IMR-90 (cell line): Measurements from ENCODE around the gene CACNA2D1. TPM values are rescaled to one million over a fixed set of nuclear protein-coding genes. Genes with fewer than 3 reads are reported as not detected.
A peak's percentile ranks its signal among the peaks of the same experiment; 100 is the strongest.

Experiments
- ATAC-seq: fragments of 200-7000 bp; cut with Tn5 transposase; 2 replicates; pipeline ENCODE4 v1.9.1; 2020; ENCODE audit warnings: low read depth, mild to moderate bottlenecking, moderate library complexity
- BruUV-seq: library from RNA; stranded (reverse); fragments of 400-500 nt; replicated peaks from 2 replicates; lab custom pipeline; 2021; lab: Mats Ljungman, UMichigan
- CTCF ChIA-PET: fragments of 300-600 bp; formaldehyde crosslinking; extraction: SDS; loops from one replicate; lab custom pipeline; 2021; ENCODE audit warnings: antibody characterized with exemption; lab: Yijun Ruan, JAX
- POLR2A ChIA-PET: fragments of 300-600 bp; sonication (Branson Sonifier 250); formaldehyde crosslinking; loops from one replicate; lab custom pipeline; 2022; ENCODE audit warnings: antibody characterized with exemption; ENCODE audit not compliant: unreplicated experiment; lab: Charles Lee
- DNase-seq: peaks from one replicate; pipeline ENCODE4 v3.0.0; 2013
- H2AFZ ChIP-seq: replicated peaks from 2 replicates; pipeline ENCODE3; 2013; ENCODE audit warnings: low read length, mild to moderate bottlenecking; ENCODE audit not compliant: poor library complexity
- H2AK5ac ChIP-seq: 2 replicates; pipeline ENCODE4 v1.6.1; 2013; ENCODE audit warnings: low read depth, low read length, inconsistent platforms
- H2AK9ac ChIP-seq: replicated peaks from 2 replicates; pipeline ENCODE3; 2013; ENCODE audit warnings: mild to moderate bottlenecking, low read depth, low read length, moderate library complexity; ENCODE audit not compliant: poor library complexity
- H2BK120ac ChIP-seq: 2 replicates; pipeline ENCODE4 v1.6.1; 2013; ENCODE audit warnings: low read depth, low read length, inconsistent platforms
- H2BK15ac ChIP-seq: 3 replicates; pipeline ENCODE4 v1.6.1; 2013; ENCODE audit warnings: low read depth, low read length, inconsistent platforms
- H2BK20ac ChIP-seq: 2 replicates; pipeline ENCODE4 v1.6.1; 2013; ENCODE audit warnings: low read depth, mild to moderate bottlenecking, inconsistent platforms, low read length, moderate library complexity
- H2BK5ac ChIP-seq: 2 replicates; pipeline ENCODE4 v1.6.1; 2013; ENCODE audit warnings: mild to moderate bottlenecking, low read depth, low read length, inconsistent platforms; ENCODE audit not compliant: poor library complexity, severe bottlenecking
- H3K14ac ChIP-seq: replicated peaks from 2 replicates; pipeline ENCODE4 v1.6.1; 2013; ENCODE audit warnings: low read depth, low read length, inconsistent platforms
- H3K18ac ChIP-seq: 2 replicates; pipeline ENCODE4 v1.6.1; 2013; ENCODE audit warnings: low read depth, low read length, control low read depth
- H3K23ac ChIP-seq: 2 replicates; pipeline ENCODE4 v1.6.1; 2013; ENCODE audit warnings: low read depth, low read length, inconsistent platforms
- H3K27ac ChIP-seq: 2 replicates; pipeline ENCODE4 v1.5.1; 2013; ENCODE audit warnings: mild to moderate bottlenecking, control low read depth, low read length; ENCODE audit not compliant: insufficient read depth
- H3K27me3 ChIP-seq: 2 replicates; pipeline ENCODE4 v1.6.1; 2013; ENCODE audit warnings: low read length; ENCODE audit not compliant: control insufficient read depth, insufficient read depth
- H3K36me3 ChIP-seq: 2 replicates; pipeline ENCODE4 v1.6.1; 2013; ENCODE audit warnings: low read length, mixed read lengths; ENCODE audit not compliant: control insufficient read depth, insufficient read depth
- H3K4ac ChIP-seq: 2 replicates; pipeline ENCODE4 v1.6.1; 2013; ENCODE audit warnings: low read depth, low read length, inconsistent platforms
- H3K4me1 ChIP-seq: 2 replicates; pipeline ENCODE4 v1.6.1; 2013; ENCODE audit warnings: low read length, mixed read lengths; ENCODE audit not compliant: control insufficient read depth, insufficient read depth
- H3K4me2 ChIP-seq: 2 replicates; pipeline ENCODE4 v1.6.1; 2013; ENCODE audit warnings: low read depth, mild to moderate bottlenecking, control low read depth, low read length, moderate library complexity
- H3K4me3 ChIP-seq: 2 replicates; pipeline ENCODE4 v1.5.1; 2013; ENCODE audit warnings: low read depth, mild to moderate bottlenecking, control low read depth, low read length, moderate library complexity; ENCODE audit not compliant: insufficient read depth
- H3K56ac ChIP-seq: 2 replicates; pipeline ENCODE4 v1.6.1; 2013; ENCODE audit warnings: low read length, inconsistent platforms; ENCODE audit not compliant: insufficient read depth; ENCODE audit errors: extremely low read depth
- H3K79me1 ChIP-seq, 2 experiments: 2 replicates each; pipeline ENCODE4 v1.6.1; 2013; ENCODE audit warnings: low read length in 2 of 2, inconsistent platforms in 1 of 2, low read depth in 1 of 2
- H3K9ac ChIP-seq: 2 replicates; pipeline ENCODE4 v1.6.1; 2013; ENCODE audit warnings: low read depth, low read length, control low read depth
- H3K9me1 ChIP-seq: 2 replicates; pipeline ENCODE4 v1.6.1; 2013; ENCODE audit warnings: low read length, inconsistent platforms; ENCODE audit not compliant: insufficient read depth
- H3K9me3 ChIP-seq: 2 replicates; pipeline ENCODE4 v1.6.1; 2013; ENCODE audit warnings: low read length; ENCODE audit not compliant: control insufficient read depth, insufficient read depth
- H4K20me1 ChIP-seq: 2 replicates; pipeline ENCODE4 v1.6.1; 2013; ENCODE audit warnings: low read length, inconsistent platforms; ENCODE audit not compliant: insufficient read depth
- H4K5ac ChIP-seq: 2 replicates; pipeline ENCODE4 v1.6.1; 2013; ENCODE audit warnings: mild to moderate bottlenecking, low read depth, low read length, control low read depth
- H4K8ac ChIP-seq, 2 experiments: 2 replicates each; pipeline ENCODE4 v1.6.1; 2013; ENCODE audit warnings: low read depth in 2 of 2, low read length in 2 of 2, control low read depth in 1 of 2, inconsistent platforms in 1 of 2
- H4K91ac ChIP-seq: 2 replicates; pipeline ENCODE4 v1.6.1; 2013; ENCODE audit warnings: low read depth, low read length, inconsistent platforms; ENCODE audit not compliant: insufficient read depth
- BHLHE40 ChIP-seq: fragments of 150-350 bp; IDR thresholded peaks from 2 replicates; pipeline ENCODE4 v1.6.1; 2016; ENCODE audit warnings: mild to moderate bottlenecking, low read depth, low read length
- CEBPB ChIP-seq: IDR thresholded peaks from 2 replicates; pipeline ENCODE4 v1.6.1; 2012; ENCODE audit warnings: low read depth, low read length, improper control_type of control experiment
- CHD1 ChIP-seq: IDR thresholded peaks from 2 replicates; pipeline ENCODE4 v1.6.1; 2012; ENCODE audit warnings: low read depth, low read length, improper control_type of control experiment
- CTCF ChIP-seq: conservative IDR thresholded peaks from 2 replicates; pipeline ENCODE4 v1.5.1; 2012; ENCODE audit warnings: mild to moderate bottlenecking, low read depth, low read length, improper control_type of control experiment
- ELK1 ChIP-seq: fragments of 150-350 bp; IDR thresholded peaks from 2 replicates; pipeline ENCODE4 v1.6.1; 2016; ENCODE audit warnings: low read depth, mild to moderate bottlenecking, low read length, moderate library complexity, borderline replicate concordance
- FOS ChIP-seq: fragments of 150-350 bp; IDR thresholded peaks from 2 replicates; pipeline ENCODE4 v1.6.1; 2016; ENCODE audit warnings: low read depth, low read length
- MAFK ChIP-seq: IDR thresholded peaks from 2 replicates; pipeline ENCODE4 v1.6.1; 2012; ENCODE audit warnings: low read depth, low read length, improper control_type of control experiment
- MAZ ChIP-seq: IDR thresholded peaks from 2 replicates; pipeline ENCODE4 v1.6.1; 2012; ENCODE audit warnings: low read depth, mild to moderate bottlenecking, low read length, improper control_type of control experiment, moderate library complexity, borderline replicate concordance
- MXI1 ChIP-seq: IDR thresholded peaks from 2 replicates; pipeline ENCODE4 v1.6.1; 2012; ENCODE audit warnings: low read depth, mild to moderate bottlenecking, low read length, moderate library complexity, borderline replicate concordance
- NFE2L2 ChIP-seq: fragments of 150-350 bp; IDR thresholded peaks from 2 replicates; pipeline ENCODE4 v1.6.1; 2016; ENCODE audit warnings: low read depth, mild to moderate bottlenecking, low read length
- POLR2A ChIP-seq: IDR thresholded peaks from 2 replicates; pipeline ENCODE4 v1.6.1; 2012; ENCODE audit warnings: mild to moderate bottlenecking, low read depth, low read length
- RAD21 ChIP-seq: IDR thresholded peaks from 2 replicates; pipeline ENCODE4 v1.6.1; 2012; ENCODE audit warnings: low read length, improper control_type of control experiment
- RCOR1 ChIP-seq: IDR thresholded peaks from 2 replicates; pipeline ENCODE4 v1.6.1; 2012; ENCODE audit warnings: mild to moderate bottlenecking, low read length, improper control_type of control experiment; ENCODE audit not compliant: insufficient replicate concordance
- SMC3 ChIP-seq: fragments of 150-350 bp; IDR thresholded peaks from 2 replicates; pipeline ENCODE4 v1.6.1; 2016; ENCODE audit warnings: low read depth, mild to moderate bottlenecking, antibody characterized with exemption, low read length, moderate library complexity
- WGBS, 2 experiments: methylation state at CpG; one replicate each; pipeline versions ENCODE4 v1.1.5 to v1.1.7; 2013; ENCODE audit warnings: missing lambda C conversion rate in 2 of 2; ENCODE audit not compliant: insufficient read length in 1 of 2; ENCODE audit errors: extremely low coverage in 2 of 2; 5-methylcytosine and 5-hydroxymethylcytosine counted together
- dilution Hi-C: fragments of 300-500 bp; cut with HindIII; formaldehyde crosslinking; loops from one replicate; pipeline ENCODE4 v1.14.3; 2018; ENCODE audit warnings: low sequenced_read_pairs; ENCODE audit not compliant: unreplicated experiment
- in situ Hi-C: fragments of 300-500 bp; cut with MboI; formaldehyde crosslinking; loops from 3 replicates; pipeline ENCODE4 v1.14.3; 2019; ENCODE audit warnings: low sequenced_read_pairs, inconsistent platforms, mixed read lengths
- intact Hi-C: fragments of 100-400 bp; cut with micrococcal nuclease; formaldehyde crosslinking; loops from 2 replicates; pipeline ENCODE4 v1.10.0; 2022
- polyA plus RNA-seq, 3 experiments: library from polyadenylated mRNA; depleted of rRNA; stranded (reverse); fragments of >200 nt; gene quantifications; 2 replicates each; pipeline ENCODE4 v1.2.3, GENCODE V29; 2012; ENCODE audit warnings: low replicate concordance in 1 of 3
- total RNA-seq: library from RNA; depleted of rRNA; stranded (reverse); fragments of >200 nt; gene quantifications from 2 replicates; pipeline ENCODE4 v1.2.3, GENCODE V29; 2012

CACNA2D1 gene
- total and polyA plus RNA-seq, 2 of the 4 experiments (the other 2 are of a cell fraction) = 5.8 to 21.9 TPM

- Histone ChIP-seq H3K14ac (no peak overlapping the region), H2AK9ac (no peak overlapping the region), H3K9ac (no peak overlapping the region), H3K23ac (no peak overlapping the region), H2BK120ac (no peak overlapping the region), H3K9me1 (no peaks in the 10 kb centered on the region), H4K5ac (no peak overlapping the region), H2BK15ac (no peak overlapping the region), H3K56ac (no peak overlapping the region), H3K9me3 (no peaks in the 10 kb centered on the region), H3K79me1 (peaks cover 2 to 3% of the 10 kb centered on the region in 2 experiments; a peak in 2 of 4 replicates), H4K8ac (no peak overlapping the region), H2BK5ac (no peak overlapping the region), H2BK20ac (no peak overlapping the region), H3K4me3 (no peak overlapping the region), H3K4me1 (no peaks in the 10 kb centered on the region), H4K20me1 (no peaks in the 10 kb centered on the region), H3K27me3 (no peaks in the 10 kb centered on the region), H3K18ac (no peak overlapping the region), H3K4ac (no peak overlapping the region), H4K91ac (no peak overlapping the region), H3K4me2 (0 out of 2 replicates have a peak overlapping the region, but pooled peaks have one; percentile 13), H2AK5ac (no peak overlapping the region), H3K36me3 (no peaks in the 10 kb centered on the region), H3K27ac (no peak overlapping the region), H2AFZ (no peak overlapping the region)
- ChIA-PET POLR2A (no interaction called here), CTCF (no interaction called here)
- DNase-seq (no peak), ATAC-seq (no peak)
- BruUV-seq = no TSS peak
- dilution Hi-C loops = no loop called here
- intact Hi-C loops = no loop called here
- WGBS, 2 experiments = no CpG with 5 or more reads among the region's 2 CpGs
- in situ Hi-C loops = no loop called here
- TF ChIP-seq CHD1 (no peak), BHLHE40 (no peak), ELK1 (no peak), CTCF (no peak), FOS (no peak), CEBPB (no peak), MAZ (no peak), MAFK (no peak), MXI1 (no peak), NFE2L2 (no peak), SMC3 (no peak), RCOR1 (no peak), POLR2A (no peak), RAD21 (no peak)
These were observed 61.3 kb downstream of the CACNA2D1 start for GRCh38 chr7:82382276-82382675.
